Activated naive CD4-positive, alpha-beta T cell treated with anti-CD3 and anti-CD28 coated beads, Interleukin-2, amount 50 U/mL, for 72 hours (primary cell): ENCODE results near the gene SRP68. TPM values are rescaled to one million over a fixed set of nuclear protein-coding genes. Genes with fewer than 3 reads are reported as not detected.

Experiments used
- ATAC-seq, 2 donors: fragments of 150-1000 bp; cut with Tn5 transposase; 2 replicates each; pipeline ENCODE4 v1.10.0; 2021; ENCODE audit warnings: mild to moderate bottlenecking in 2 of 2, moderate library complexity in 2 of 2
- DNase-seq, 2 donors: peaks; one replicate each; pipeline ENCODE4 v3.0.0; 2021 to 2022; ENCODE audit warnings: low spot score in 2 of 2
- H3K27ac Mint-ChIP-seq, 2 donors: one replicate each; pipeline ENCODE4 v1.8.0; 2022; ENCODE audit warnings: mild to moderate bottlenecking in 2 of 2, mixed read lengths in 2 of 2
- H3K36me3 Mint-ChIP-seq, 2 donors: one replicate each; pipeline ENCODE4 v1.8.0; 2022; ENCODE audit warnings: mixed read lengths in 2 of 2
- H3K9me3 Mint-ChIP-seq, 2 donors: one replicate each; pipeline ENCODE4 v1.8.0; 2022; ENCODE audit warnings: mixed read lengths in 2 of 2
- total RNA-seq, 2 donors: library from RNA; stranded (reverse); gene quantifications; one replicate each; pipeline ENCODE4 v1.2.3, GENCODE V29; 2022

Gene SRP68
- total RNA-seq, 2 donors from 2014 or later, result 78.8 to 162 TPM

DNA sequence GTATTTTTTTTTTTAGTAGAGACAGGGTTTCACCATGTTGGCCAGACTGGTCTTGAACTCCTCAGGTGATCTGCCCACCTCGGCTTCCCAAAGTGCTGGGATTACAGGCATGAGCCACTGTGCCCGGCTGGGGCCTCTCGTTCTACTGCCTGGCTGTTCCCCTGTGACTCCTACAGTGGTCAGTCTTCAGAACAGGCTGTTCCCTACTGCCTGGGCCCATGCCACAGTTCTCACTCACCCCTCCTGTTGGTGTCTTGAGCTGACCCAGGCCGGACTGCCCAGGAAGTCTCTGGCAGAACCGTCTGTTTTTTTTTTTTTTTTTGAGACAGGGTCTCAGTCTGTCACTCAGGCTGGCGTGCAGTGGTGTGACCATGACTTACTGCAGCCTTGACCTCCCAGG lies 68.4 kb downstream of the SRP68 start:
- peak overlapping the region; percentile 9 to 36 for H3K27ac Mint-ChIP-seq
- H3K36me3 Mint-ChIP-seq, result no peaks in the 10 kb centered on the region
- DNase-seq, result no peak
- no peaks in the 10 kb centered on the region for H3K9me3 Mint-ChIP-seq
- no peak for ATAC-seq

- no peak for DNase-seq
- Mint-ChIP-seq H3K9me3 (no peaks in the 10 kb centered on the region), H3K36me3 (no peaks in the 10 kb centered on the region), H3K27ac (peak overlapping the region in 1 of 2 donors; percentile 32)
- no peak for ATAC-seq
These were observed 70.2 kb downstream of the SRP68 start for GRCh38 chr17:76002100-76002499.

GRCh38 chr17:76000755-76001521 lies 71.4 kb downstream of the SRP68 start, which contains the start of gene CDK3:
Gene CDK3 (plus strand): TSS chr17:76000855. CDS start chr17:76001426, 571 bp downstream.
- H3K27ac Mint-ChIP-seq, result no peak within 1 kb of the TSS
- H3K36me3 Mint-ChIP-seq, result no peaks in the 10 kb centered on the region
- no peak for DNase-seq
- no peak for ATAC-seq
- no peaks in the 10 kb centered on the region for H3K9me3 Mint-ChIP-seq

DNA sequence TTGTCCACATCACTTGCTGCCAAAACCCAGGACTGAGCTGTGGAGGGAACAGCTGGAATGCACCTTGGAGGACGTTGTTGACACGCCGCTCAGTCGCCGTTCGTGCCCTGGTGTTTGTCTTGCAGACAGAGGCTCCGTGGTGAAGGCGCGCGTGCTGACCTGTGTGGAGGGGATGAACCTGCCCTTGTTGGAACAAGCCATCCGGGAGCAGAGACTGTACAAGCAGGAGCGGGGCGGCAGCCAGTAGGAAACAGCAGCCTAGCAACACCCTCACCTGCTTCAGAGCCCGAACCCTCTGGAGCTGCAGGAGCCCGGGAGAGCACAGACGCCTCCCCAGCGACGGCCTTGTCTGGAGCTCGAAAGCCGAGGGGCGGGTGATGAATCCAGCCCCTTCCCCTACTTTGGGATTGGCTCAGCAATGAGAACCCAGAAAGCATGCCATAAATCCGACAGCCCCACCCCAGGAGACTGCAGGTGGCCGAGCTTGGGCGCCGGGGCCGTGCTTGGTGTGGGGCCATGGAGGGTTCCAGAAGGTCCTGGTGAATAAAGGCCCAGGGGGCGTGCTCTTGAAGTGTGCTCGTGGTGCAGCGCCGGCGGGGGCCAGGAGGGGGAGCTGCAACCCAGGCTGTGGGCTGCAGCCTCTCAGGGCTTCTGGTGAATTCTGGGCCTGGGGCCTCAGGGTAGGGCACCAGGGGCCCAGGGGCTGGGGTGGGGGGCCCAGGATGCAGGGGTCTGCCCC lies 72.1 kb downstream of the SRP68 start:
- DNase-seq (peak in 1 of 2 donors; percentile 87), ATAC-seq (peak; percentile 21 to 82)
- H3K9me3 Mint-ChIP-seq, result no peaks in the 10 kb centered on the region
- H3K36me3 Mint-ChIP-seq, result no peaks in the 10 kb centered on the region
- no peak overlapping the region for H3K27ac Mint-ChIP-seq

GRCh38 chr17:75998327-75998795 lies 74.0 kb downstream of the SRP68 start:
- Mint-ChIP-seq H3K36me3 (no peaks in the 10 kb centered on the region), H3K9me3 (no peaks in the 10 kb centered on the region), H3K27ac (peak overlapping the region; percentile 50 to 87)
- ATAC-seq (no peak), DNase-seq (no peak)

DNA sequence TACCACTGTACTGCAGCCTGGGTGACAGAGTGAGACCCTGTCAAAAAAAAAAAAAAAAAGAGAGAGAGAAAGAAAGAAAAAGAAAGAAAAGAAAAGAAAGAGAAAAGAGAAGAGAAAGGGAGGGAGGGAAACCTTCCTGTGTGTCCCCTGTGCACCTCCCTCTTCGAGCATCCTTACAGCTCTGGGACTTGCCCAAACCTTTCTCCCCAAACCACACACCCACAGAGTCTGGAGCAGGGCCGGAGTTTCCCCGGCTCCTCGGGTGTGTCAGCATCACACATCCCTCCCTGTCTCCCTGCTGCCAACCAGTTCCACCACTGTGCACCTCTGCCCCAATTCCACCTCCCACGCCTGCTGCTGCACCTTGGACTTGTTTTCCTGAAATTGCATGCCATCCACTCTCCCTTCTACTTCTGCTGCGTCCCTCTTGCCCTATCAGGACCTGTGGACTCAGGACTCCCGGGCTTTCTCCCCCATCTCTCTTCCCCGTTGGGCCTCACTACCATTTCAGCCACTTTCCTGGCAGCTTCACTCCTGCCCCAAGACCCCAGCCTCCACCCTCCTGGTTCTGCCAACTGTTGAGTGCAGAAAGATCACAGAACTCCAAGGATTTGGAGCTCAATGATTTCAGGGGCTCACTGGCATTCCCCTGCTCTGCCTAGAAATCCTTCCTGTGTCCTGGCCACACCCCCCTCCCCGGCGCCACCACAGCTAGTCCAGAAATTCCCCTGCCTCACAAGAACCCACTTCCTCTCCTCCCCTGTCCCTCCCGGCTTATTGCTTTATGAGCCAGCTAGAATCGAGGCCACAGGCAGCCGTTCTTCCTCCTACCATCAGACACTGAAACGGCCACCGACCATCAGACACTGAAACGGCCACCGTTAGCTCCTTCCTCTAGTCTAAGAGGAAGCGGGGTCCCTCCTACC lies 75.4 kb downstream of the SRP68 start:
- DNase-seq (no peak), ATAC-seq (peak; percentile 48 to 88)
- H3K36me3 Mint-ChIP-seq, result no peaks in the 10 kb centered on the region
- H3K27ac Mint-ChIP-seq, result peak overlapping the region; percentile 87 to 95
- H3K9me3 Mint-ChIP-seq, result no peaks in the 10 kb centered on the region

- H3K9me3 Mint-ChIP-seq, result no peaks in the 10 kb centered on the region
- ATAC-seq (no peak), DNase-seq (no peak)
- peak overlapping the region; percentile 14 to 87 for H3K27ac Mint-ChIP-seq
- no peaks in the 10 kb centered on the region for H3K36me3 Mint-ChIP-seq
These were observed 76.9 kb downstream of the SRP68 start for GRCh38 chr17:75995385-75995925.

DNA sequence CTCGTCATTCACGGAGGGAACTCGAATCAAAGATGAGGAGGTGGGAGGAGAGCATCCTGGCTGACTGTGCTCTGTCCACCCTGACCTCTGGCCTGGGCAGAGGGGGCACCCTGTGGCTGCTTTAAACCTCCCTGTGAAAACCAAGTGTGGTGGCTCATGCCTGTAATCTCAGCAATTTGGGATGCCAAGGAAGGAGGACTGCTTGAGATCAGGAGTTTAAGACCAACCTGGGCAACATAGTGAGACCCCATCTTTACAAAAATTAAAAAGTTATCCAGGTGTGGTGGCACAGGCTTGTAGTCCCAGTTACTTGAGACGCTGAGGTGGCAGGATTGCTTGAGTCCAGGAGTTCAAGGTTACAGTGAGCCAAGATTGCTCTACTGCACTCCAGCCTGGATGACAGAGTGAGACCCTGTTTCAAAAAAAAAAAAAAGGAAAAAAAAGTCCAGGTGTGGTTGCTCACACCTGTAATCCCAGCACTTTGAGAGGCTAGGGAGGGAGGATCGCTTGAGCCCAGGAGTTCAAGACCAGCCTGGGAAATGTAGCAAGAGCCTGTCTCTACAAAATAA lies 77.4 kb downstream of the SRP68 start:
- no peaks in the 10 kb centered on the region for H3K9me3 Mint-ChIP-seq
- H3K36me3 Mint-ChIP-seq, result no peaks in the 10 kb centered on the region
- ATAC-seq (no peak), DNase-seq (no peak)
- no peak overlapping the region for H3K27ac Mint-ChIP-seq

- H3K36me3 Mint-ChIP-seq, result no peaks in the 10 kb centered on the region
- ATAC-seq (no peak), DNase-seq (no peak)
- H3K9me3 Mint-ChIP-seq, result no peaks in the 10 kb centered on the region
- H3K27ac Mint-ChIP-seq, result no peak overlapping the region
These were observed 80.9 kb downstream of the SRP68 start for GRCh38 chr17:75991396-75991795.

Other genes with a start within 250 kb of the SRP68 start
- gene UNC13D, start 228.1 kb downstream of the SRP68 start, total RNA-seq, result 100 to 1,000 TPM; 128 to 143 TPM
- gene WBP2, start 217.2 kb downstream of the SRP68 start, total RNA-seq, result 100 to 1,000 TPM in 1 of 2 donors, 10 to 100 TPM in 1; 78.2 to 144 TPM
- gene TRIM47, start 193.9 kb downstream of the SRP68 start, total RNA-seq, result 10 to 100 TPM; 11.5 to 26.2 TPM
- gene TRIM65, start 175.6 kb downstream of the SRP68 start, total RNA-seq, result 10 to 100 TPM; 16.2 to 31.9 TPM
- gene MRPL38, start 167.6 kb downstream of the SRP68 start, total RNA-seq, result 100 to 1,000 TPM; 101 to 105 TPM
- 10 to 100 TPM; 13.3 to 20.6 TPM for gene FBF1, start 131.5 kb downstream of the SRP68 start, total RNA-seq
- 10 to 100 TPM; 31.3 to 42.1 TPM for gene ACOX1, start 93.4 kb downstream of the SRP68 start, total RNA-seq
- gene TEN1, start 93.3 kb downstream of the SRP68 start, total RNA-seq, result 10 to 100 TPM; 13.4 to 20.5 TPM
- gene CDK3, start 71.7 kb downstream of the SRP68 start, total RNA-seq, result 1 to 10 TPM; 6.9 to 8.3 TPM
- gene EVPL, start 45.2 kb downstream of the SRP68 start, total RNA-seq, result 1 to 10 TPM in 1 of 2 donors, under 1 TPM in 1; 0.34 to 1.5 TPM
- 10 to 100 TPM in 1 of 2 donors, 1 to 10 TPM in 1; 6.2 to 14.6 TPM for gene GALR2, start 2.3 kb upstream of the SRP68 start, total RNA-seq
- gene ZACN, start 6.7 kb upstream of the SRP68 start, total RNA-seq, result 10 to 100 TPM in 1 of 2 donors, 1 to 10 TPM in 1; 6.8 to 15.7 TPM
- 10 to 100 TPM; 85.0 to 91.9 TPM for gene EXOC7, start 31.3 kb upstream of the SRP68 start, total RNA-seq
- gene FOXJ1, start 68.7 kb upstream of the SRP68 start, total RNA-seq, result under 1 TPM; 0.46 to 0.56 TPM
- 10 to 100 TPM; 22.0 to 35.1 TPM for gene RNF157, start 168.0 kb upstream of the SRP68 start, total RNA-seq
- 100 to 1,000 TPM; 262 to 294 TPM for gene UBALD2, start 192.8 kb upstream of the SRP68 start, total RNA-seq
- 1 to 10 TPM in 1 of 2 donors, under 1 TPM in 1; 0.46 to 1.8 TPM for gene QRICH2, start 235.8 kb upstream of the SRP68 start, total RNA-seq